Ovary (tissue), 3 donors: ENCODE data around the gene AQP1.

ENCODE experiments used
- EP300 ChIP-seq: sonication (generic); formaldehyde crosslinking; IDR thresholded peaks from one replicate; pipeline ENCODE4 v1.6.1; 2017; ENCODE audit warnings: antibody characterized with exemption
- TF ChIP-seq, protein P1 (sequence below), 3 donors: fragments of 450-650 bp in 2 of 3; fragments of 200-600 bp in 1 of 3; IDR thresholded peaks; one replicate each; pipeline versions ENCODE4 v1.5.1 to v1.8.0; 2016 to 2022; ENCODE audit warnings: antibody characterized with exemption in 3 of 3, mild to moderate bottlenecking in 1 of 3
- donor health status: DM: no; HTN: no; CAD: no.

DNA sequence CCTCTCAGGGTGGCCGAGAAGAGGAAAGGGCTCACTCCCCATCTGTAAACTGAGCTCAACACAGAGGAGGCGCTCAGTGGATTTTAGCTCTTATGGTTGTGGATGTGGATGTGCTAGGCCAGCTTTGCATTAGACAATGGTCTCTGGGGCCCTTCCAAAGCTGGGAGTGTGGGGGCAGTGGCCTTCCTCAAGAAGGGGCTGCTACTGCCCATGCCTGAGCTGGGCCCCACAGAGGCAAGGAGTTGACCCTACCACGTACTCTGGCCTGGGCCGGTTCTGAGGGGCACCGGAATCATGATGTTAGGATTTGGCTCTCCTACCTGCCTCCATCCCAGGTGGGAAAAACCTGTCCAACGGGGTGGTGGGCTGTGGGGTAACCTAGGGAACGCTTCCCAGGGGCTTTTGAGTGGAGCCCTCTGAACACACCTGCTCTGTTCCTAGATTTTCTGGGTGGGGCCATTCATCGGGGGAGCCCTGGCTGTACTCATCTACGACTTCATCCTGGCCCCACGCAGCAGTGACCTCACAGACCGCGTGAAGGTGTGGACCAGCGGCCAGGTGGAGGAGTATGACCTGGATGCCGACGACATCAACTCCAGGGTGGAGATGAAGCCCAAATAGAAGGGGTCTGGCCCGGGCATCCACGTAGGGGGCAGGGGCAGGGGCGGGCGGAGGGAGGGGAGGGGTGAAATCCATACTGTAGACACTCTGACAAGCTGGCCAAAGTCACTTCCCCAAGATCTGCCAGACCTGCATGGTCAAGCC is 11.5 kb downstream of the AQP1 start:
- TF ChIP-seq, protein P1, sequence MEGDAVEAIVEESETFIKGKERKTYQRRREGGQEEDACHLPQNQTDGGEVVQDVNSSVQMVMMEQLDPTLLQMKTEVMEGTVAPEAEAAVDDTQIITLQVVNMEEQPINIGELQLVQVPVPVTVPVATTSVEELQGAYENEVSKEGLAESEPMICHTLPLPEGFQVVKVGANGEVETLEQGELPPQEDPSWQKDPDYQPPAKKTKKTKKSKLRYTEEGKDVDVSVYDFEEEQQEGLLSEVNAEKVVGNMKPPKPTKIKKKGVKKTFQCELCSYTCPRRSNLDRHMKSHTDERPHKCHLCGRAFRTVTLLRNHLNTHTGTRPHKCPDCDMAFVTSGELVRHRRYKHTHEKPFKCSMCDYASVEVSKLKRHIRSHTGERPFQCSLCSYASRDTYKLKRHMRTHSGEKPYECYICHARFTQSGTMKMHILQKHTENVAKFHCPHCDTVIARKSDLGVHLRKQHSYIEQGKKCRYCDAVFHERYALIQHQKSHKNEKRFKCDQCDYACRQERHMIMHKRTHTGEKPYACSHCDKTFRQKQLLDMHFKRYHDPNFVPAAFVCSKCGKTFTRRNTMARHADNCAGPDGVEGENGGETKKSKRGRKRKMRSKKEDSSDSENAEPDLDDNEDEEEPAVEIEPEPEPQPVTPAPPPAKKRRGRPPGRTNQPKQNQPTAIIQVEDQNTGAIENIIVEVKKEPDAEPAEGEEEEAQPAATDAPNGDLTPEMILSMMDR (IDR thresholded peaks at IDR 0.05) = no peak
- TF ChIP-seq EP300 = no peak
